ENCODE data around the gene TMEM54.
"Not testable (repeated sequence)": the region's sequence is repeated elsewhere in the genome, so short reads cannot be mapped to it uniquely, and the experiment has no call there.

Gene TMEM54

DNA sequence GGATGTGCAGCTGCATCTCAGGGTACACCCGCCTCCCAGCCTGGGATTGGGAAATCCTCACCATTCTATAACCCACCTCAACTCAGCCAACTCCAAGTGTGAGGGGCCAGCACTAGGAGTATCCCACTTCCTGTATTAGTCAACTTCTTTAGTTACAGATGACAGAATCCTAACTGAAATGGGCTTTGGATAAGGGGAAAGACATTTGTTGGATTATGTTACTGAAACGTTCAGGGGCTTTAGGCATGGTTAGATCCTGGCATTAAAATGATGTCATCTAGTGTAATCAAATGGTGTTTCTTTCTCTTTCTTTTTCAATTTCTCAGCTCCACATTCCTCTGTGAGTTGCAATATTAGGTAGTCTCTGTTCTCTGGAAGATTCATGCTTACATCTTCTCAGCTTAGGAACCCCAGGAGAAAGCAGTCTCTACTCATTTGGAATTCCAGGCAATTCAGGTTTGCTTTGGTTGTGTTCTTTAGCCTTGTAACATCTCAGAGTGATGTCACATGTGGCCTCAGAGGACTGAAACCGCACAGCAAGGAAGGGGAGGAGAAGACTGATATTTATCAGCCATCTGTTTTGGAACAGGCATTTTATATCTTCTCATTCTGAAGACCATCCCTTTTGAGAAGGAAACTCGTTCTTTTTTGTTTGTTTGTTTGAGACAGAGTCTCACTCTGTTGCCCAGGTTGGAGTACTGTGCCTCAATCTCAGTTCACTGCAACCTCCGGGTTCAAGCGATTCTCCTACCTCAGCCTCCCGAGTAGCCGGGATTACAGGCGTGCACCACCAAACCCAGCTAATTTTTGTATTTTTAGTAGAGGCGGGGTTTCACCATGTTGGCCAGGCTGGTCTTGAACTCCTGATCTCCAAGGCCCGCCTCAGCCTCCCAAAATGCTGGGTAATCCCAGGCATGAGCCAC lies 18.9 kb upstream of the TMEM54 start:
- no peak for DNase-seq (ENCODE audit: low read depth)

- no peak for DNase-seq (ENCODE audit: low read depth)
These were observed 17.0 kb upstream of the TMEM54 start for GRCh38 chr1:32918179-32918578.

- no peak for DNase-seq (ENCODE audit: low read depth)
These were observed 16.3 kb upstream of the TMEM54 start for GRCh38 chr1:32917521-32917920.

DNA sequence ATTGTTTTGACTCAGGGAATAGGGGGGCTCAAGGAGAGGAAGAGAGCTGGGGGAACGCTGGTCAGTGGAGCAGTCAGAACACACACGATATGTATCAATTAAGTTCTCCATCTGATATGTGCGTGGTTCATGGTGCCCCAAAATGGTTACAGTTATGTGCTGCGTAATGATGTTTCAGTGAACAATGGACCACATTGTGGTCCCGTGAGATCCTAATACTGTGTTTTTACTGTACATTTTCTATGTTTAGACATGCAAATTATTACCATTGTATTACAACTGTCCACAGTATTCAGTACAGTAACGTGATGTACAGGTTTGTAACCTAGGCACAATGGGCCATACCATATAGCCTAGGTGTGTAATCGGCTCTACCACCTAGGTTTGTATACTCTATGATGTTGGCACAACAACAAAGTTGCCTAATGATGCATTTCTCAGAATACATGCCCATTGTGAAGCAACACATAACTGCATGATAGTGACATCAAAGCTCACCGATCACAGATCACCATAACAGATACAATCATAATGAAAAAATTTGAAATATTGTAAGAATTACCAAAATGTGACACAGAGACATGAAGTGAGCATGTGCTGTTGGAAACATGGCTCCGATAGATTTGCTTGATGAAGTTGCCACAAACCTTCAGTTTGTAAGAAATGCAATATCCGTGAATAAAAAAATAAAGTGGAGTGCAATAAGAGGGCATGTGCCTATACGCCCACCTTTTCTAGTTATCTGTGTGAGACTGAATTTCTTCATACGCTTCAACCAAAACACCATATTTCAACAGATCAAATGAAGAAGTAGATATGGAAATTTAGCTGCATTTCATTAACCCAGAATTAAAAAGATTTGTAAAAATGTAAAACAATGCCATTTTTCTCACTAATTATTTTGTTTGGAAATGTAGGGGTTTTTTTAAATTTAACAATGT lies 14.8 kb upstream of the TMEM54 start:
- DNase-seq (ENCODE audit: low read depth): peak; percentile 38

- DNase-seq (ENCODE audit: low read depth): no peak
These were observed 9.1 kb upstream of the TMEM54 start for GRCh38 chr1:32910319-32910718.

DNA sequence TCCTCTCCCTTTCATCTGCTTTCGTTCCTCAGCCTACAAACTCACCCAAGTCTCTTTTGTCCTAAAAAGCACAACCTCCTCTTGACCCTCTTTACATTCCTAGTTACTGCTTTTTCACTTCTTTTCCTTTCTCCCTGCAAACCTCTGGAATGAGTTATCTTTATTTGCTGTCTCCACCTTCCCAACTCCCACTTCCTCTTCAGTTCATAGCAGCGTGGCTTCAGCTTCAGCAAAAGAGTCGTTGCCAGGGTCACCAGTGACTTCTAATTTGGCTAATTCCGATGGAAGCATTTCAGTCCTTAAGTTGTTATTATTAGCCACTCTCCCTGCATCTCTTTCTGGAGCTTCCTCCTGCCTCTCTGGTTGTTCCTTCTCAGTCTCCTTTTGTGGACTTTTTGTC lies 6.2 kb upstream of the TMEM54 start:
- no peak for DNase-seq (ENCODE audit: low read depth)

GRCh38 chr1:32906654-32907053 lies 5.5 kb upstream of the TMEM54 start:
- no peak for DNase-seq (ENCODE audit: low read depth)

GRCh38 chr1:32905588-32905987 lies 4.4 kb upstream of the TMEM54 start:
- not testable (repeated sequence) for DNase-seq (ENCODE audit: low read depth)

- DNase-seq (ENCODE audit: low read depth): no peak
These were observed 3.6 kb upstream of the TMEM54 start for GRCh38 chr1:32904797-32905196.

GRCh38 chr1:32903991-32904785 lies 3.0 kb upstream of the TMEM54 start:
- DNase-seq (ENCODE audit: low read depth): no peak

- DNase-seq (ENCODE audit: low read depth): no peak
These were observed 1.3 kb upstream of the TMEM54 start for GRCh38 chr1:32902535-32902920.

- DNase-seq (ENCODE audit: low read depth): no peak
These were observed 790 bp upstream of the TMEM54 start for GRCh38 chr1:32901823-32902534.

GRCh38 chr1:32900371-32900955 lies 726 bp downstream of the TMEM54 start:
- no peak for DNase-seq (ENCODE audit: low read depth)

DNA sequence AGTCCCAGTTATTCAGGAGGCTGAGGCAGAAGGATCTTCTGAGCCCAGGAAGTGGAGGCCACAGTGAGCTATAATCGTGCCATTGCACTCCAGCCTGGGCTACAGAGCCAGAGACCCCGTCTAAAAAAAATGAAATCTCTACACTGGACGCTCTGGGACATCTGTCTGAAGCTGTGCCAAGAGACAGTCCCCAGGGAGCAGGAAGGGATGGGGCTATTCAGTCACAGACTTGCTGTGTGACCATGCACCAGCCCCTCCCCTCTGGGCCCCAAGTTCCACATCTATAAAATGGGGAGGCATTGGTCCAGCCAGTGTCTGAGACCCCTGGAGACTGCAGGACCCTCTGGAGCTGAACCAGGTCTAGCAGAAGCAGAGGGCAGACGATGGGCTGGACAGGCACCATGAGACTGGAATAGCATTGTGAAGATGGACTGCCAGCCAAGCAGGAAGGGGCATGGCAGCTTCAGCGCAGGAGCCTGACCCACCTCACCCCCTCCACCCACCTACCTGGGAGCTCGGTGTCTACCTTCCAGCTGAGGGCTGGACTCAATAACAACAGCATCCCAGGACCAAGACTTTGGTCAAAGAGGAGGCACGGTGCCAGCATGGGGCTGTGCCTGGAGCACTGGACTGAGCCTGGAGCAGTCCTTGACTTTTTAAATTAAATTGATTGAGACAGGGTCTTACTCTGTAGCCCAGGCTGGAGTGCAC lies 1.4 kb downstream of the TMEM54 start:
- DNase-seq (ENCODE audit: low read depth): no peak

GRCh38 chr1:32898958-32899357 lies 2.2 kb downstream of the TMEM54 start:
- no peak for DNase-seq (ENCODE audit: low read depth)

- no peak for DNase-seq (ENCODE audit: low read depth)
These were observed 3.1 kb downstream of the TMEM54 start for GRCh38 chr1:32898056-32898455.

GRCh38 chr1:32897082-32898049 lies 3.8 kb downstream of the TMEM54 start:
- no peak for DNase-seq (ENCODE audit: low read depth)

DNA sequence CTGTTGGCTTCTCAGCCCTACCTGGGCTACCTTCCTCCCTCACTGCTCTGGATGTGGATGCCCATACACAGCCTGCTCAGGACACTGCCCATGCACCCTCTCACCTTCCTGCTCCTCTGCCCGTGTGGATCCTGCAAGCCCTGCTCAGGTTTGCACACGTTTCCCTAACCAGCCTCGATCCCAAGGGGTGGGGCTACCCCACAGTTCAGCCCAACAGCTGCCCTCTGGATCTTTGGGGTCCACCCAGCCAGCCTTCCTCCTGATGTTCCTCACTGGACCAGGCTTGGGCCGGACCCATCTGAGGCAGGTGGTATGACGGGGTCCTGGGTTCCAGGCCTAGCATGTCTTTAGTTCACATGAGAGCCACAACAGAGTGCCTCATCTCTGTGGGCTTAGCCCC lies 4.7 kb downstream of the TMEM54 start:
- DNase-seq (ENCODE audit: low read depth): no peak
